ENCODE data around the gene EMP3. TPM values are rescaled to one million over a fixed set of nuclear protein-coding genes. Genes with fewer than 3 reads are reported as not detected.

The EMP3 gene
- total RNA-seq, 1 experiment from 2014 or later, result 8.9 TPM

DNA sequence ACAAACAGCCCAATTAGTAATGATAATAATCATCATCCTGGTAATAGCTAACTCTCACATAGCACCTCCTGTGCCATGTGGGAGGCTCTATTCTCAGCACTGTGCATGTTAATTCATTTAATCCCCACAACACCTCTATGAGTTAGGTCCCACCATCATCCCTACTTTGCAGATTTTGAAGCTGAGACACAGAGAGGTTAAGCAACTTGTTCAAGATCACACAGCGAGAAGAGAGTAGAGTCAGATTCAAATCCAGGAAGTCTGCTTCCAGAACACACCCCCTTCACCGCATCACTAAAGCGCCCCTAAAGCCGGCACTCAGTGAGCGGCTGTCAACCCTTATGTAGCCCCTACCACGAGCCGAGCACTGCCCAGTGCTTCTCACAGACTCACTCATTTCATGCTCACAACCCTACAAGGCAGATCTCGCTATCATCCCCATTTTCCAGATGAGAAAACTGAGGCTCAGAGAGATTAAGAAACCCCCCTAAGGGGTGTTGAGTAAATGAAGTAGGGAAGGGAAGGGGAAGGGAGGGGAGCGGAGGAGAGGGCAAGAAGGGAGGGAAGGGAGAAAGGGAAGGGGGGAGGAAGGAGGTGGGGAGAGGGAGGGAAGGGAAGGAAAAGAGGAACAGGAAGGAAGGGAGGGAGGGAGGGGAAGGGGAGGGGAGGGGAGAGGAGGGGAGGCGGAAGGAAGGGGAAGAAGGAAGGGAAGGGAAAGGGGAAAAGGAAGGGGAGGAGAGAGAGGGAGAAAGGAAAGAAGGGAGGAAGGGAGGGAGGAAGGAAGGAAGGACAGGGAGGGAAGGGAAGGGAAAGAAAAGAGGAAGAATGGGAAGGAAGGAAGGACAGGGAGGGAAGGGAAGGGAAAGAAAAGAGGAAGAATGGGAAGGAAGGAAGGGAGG, 16.4 kb downstream of the EMP3 start:
- Mint-ChIP-seq H3K27ac (no peak overlapping the region), H3K36me3 (no peaks in the 10 kb centered on the region), H3K4me3 (no peak overlapping the region), H3K27me3 (ENCODE audit: low read depth) (no peaks in the 10 kb centered on the region; the same call in 1 of the 2 replicates), H3K9me3 (no peaks in the 10 kb centered on the region), H3K4me1 (no peaks in the 10 kb centered on the region)
- ATAC-seq, result no peak
- TF ChIP-seq PRDM15 (CRISPR knock-in tag; IDR thresholded peaks at IDR 0.05) (no peak), CREM (CRISPR knock-in tag; IDR thresholded peaks at IDR 0.05) (no peak), NFYB (CRISPR knock-in tag; conservative IDR thresholded peaks at IDR 0.05; ENCODE audit: low read depth) (no peak), IRF2 (CRISPR knock-in tag; IDR thresholded peaks at IDR 0.05; ENCODE audit: borderline replicate concordance, low read depth) (no peak), ZNF219 (CRISPR knock-in tag; IDR thresholded peaks at IDR 0.05; ENCODE audit: borderline replicate concordance) (no peak), KAT7 (CRISPR knock-in tag; IDR thresholded peaks at IDR 0.05; ENCODE audit: borderline replicate concordance) (no peak), ETV6 (CRISPR knock-in tag; IDR thresholded peaks at IDR 0.05) (no peak), E2F1 (CRISPR knock-in tag; IDR thresholded peaks at IDR 0.05) (no peak), TCF7 (CRISPR knock-in tag; IDR thresholded peaks at IDR 0.05; ENCODE audit: low read depth) (no peak), ATF3 (CRISPR knock-in tag; conservative IDR thresholded peaks at IDR 0.05) (no peak), EMX1 (CRISPR knock-in tag; IDR thresholded peaks at IDR 0.05) (no peak), SMAD4 (CRISPR knock-in tag; IDR thresholded peaks at IDR 0.05) (no peak), SMAD3 (CRISPR knock-in tag; IDR thresholded peaks at IDR 0.05; ENCODE audit: borderline replicate concordance) (no peak), GABPB1 (CRISPR knock-in tag; IDR thresholded peaks at IDR 0.05) (no peak), TEAD1 (CRISPR knock-in tag; IDR thresholded peaks at IDR 0.05) (no peak)
- TF ChIP-seq, protein P1, sequence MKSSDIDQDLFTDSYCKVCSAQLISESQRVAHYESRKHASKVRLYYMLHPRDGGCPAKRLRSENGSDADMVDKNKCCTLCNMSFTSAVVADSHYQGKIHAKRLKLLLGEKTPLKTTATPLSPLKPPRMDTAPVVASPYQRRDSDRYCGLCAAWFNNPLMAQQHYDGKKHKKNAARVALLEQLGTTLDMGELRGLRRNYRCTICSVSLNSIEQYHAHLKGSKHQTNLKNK (CRISPR knock-in tag; IDR thresholded peaks at IDR 0.05), result no peak
- TF ChIP-seq, protein P2, sequence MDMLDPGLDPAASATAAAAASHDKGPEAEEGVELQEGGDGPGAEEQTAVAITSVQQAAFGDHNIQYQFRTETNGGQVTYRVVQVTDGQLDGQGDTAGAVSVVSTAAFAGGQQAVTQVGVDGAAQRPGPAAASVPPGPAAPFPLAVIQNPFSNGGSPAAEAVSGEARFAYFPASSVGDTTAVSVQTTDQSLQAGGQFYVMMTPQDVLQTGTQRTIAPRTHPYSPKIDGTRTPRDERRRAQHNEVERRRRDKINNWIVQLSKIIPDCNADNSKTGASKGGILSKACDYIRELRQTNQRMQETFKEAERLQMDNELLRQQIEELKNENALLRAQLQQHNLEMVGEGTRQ (CRISPR knock-in tag; IDR thresholded peaks at IDR 0.05), result no peak
- TF ChIP-seq, protein P3, sequence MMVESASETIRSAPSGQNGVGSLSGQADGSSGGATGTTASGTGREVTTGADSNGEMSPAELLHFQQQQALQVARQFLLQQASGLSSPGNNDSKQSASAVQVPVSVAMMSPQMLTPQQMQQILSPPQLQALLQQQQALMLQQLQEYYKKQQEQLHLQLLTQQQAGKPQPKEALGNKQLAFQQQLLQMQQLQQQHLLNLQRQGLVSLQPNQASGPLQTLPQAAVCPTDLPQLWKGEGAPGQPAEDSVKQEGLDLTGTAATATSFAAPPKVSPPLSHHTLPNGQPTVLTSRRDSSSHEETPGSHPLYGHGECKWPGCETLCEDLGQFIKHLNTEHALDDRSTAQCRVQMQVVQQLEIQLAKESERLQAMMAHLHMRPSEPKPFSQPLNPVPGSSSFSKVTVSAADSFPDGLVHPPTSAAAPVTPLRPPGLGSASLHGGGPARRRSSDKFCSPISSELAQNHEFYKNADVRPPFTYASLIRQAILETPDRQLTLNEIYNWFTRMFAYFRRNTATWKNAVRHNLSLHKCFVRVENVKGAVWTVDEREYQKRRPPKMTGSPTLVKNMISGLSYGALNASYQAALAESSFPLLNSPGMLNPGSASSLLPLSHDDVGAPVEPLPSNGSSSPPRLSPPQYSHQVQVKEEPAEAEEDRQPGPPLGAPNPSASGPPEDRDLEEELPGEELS (CRISPR knock-in tag; IDR thresholded peaks at IDR 0.05), result no peak
- TF ChIP-seq, protein P4, sequence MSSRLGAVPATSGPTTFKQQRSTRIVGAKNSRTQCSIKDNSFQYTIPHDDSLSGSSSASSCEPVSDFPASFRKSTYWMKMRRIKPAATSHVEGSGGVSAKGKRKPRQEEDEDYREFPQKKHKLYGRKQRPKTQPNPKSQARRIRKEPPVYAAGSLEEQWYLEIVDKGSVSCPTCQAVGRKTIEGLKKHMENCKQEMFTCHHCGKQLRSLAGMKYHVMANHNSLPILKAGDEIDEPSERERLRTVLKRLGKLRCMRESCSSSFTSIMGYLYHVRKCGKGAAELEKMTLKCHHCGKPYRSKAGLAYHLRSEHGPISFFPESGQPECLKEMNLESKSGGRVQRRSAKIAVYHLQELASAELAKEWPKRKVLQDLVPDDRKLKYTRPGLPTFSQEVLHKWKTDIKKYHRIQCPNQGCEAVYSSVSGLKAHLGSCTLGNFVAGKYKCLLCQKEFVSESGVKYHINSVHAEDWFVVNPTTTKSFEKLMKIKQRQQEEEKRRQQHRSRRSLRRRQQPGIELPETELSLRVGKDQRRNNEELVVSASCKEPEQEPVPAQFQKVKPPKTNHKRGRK (CRISPR knock-in tag; IDR thresholded peaks at IDR 0.05; ENCODE audit: borderline replicate concordance), result no peak
- ChIA-PET POLR2A (no interaction called here), CTCF (interaction anchor here (1.1 to 10.2 kb wide), 6 partner anchors 9 to 54 kb away, joined by 3 to 404 read pairs (median 5); partner anchors contain the start of genes EMP3, KDELR1, SYNGR4 and TMEM143)
- no peak for DNase-seq (ENCODE audit: low spot score)

Measured in WTC11 (cell line).